Stimulated activated CD8-positive, alpha-beta memory T cell treated with anti-CD3 and anti-CD28 coated beads, Interleukin-15, amount 100 ng/mL, for 24 hours (primary cell): Measurements from ENCODE around the gene LGALS1.

ENCODE experiments used
- DNase-seq: peaks from one replicate; pipeline ENCODE4 v3.0.0-alpha.2; 2020; ENCODE audit warnings: low read depth

LGALS1 gene

GRCh38 chr22:37662039-37662438 is 13.4 kb upstream of the LGALS1 start:
- DNase-seq: no peak

GRCh38 chr22:37663521-37664140 is 11.8 kb upstream of the LGALS1 start:
- DNase-seq: no peak

- DNase-seq: no peak
Measured at GRCh38 chr22:37664249-37665101, 11.0 kb upstream of the LGALS1 start.

- DNase-seq: no peak
Measured at GRCh38 chr22:37665487-37665886, 9.9 kb upstream of the LGALS1 start.

- no peak for DNase-seq
Measured at GRCh38 chr22:37669586-37669985, 5.8 kb upstream of the LGALS1 start.

- no peak for DNase-seq
Measured at GRCh38 chr22:37672206-37672919, 3.1 kb upstream of the LGALS1 start.

- no peak for DNase-seq
Measured at GRCh38 chr22:37672920-37673455, 2.4 kb upstream of the LGALS1 start.

- no peak for DNase-seq
Measured at GRCh38 chr22:37674248-37674647, 1.2 kb upstream of the LGALS1 start.

GRCh38 chr22:37675930-37676735 is 697 bp downstream of the LGALS1 start:
- no peak for DNase-seq

- peak; percentile 77 for DNase-seq
Measured at GRCh38 chr22:37676736-37677492, 1.5 kb downstream of the LGALS1 start.

GRCh38 chr22:37677493-37677974 is 2.1 kb downstream of the LGALS1 start:
- no peak for DNase-seq

- DNase-seq: no peak
Measured at GRCh38 chr22:37678372-37678771, 2.9 kb downstream of the LGALS1 start.

- DNase-seq: no peak
Measured at GRCh38 chr22:37679670-37680069, 4.2 kb downstream of the LGALS1 start.

GRCh38 chr22:37680191-37680851 is 4.9 kb downstream of the LGALS1 start:
- DNase-seq: no peak

- DNase-seq: no peak
Measured at GRCh38 chr22:37681001-37681424, 5.6 kb downstream of the LGALS1 start.

- no peak for DNase-seq
Measured at GRCh38 chr22:37681556-37682049, 6.2 kb downstream of the LGALS1 start.

GRCh38 chr22:37684803-37685615 is 9.6 kb downstream of the LGALS1 start:
- DNase-seq: no peak

GRCh38 chr22:37686002-37686982 is 10.9 kb downstream of the LGALS1 start, which contains the start of gene NOL12:
NOL12 (plus strand) TSS chr22:37686343; CDS start chr22:37686393, 50 bp downstream.
- DNase-seq: peak; percentile 36
